ENCODE data around the gene SLMAP.

- TF ChIP-seq TAF1 (IDR thresholded peaks at IDR 0.05; ENCODE audit: low read depth, low read length), result no peak
- no peak for TF ChIP-seq POLR2AphosphoS5 (IDR thresholded peaks at IDR 0.05; ENCODE audit: low read depth, low read length)
- TF ChIP-seq POLR2A (IDR thresholded peaks at IDR 0.05; ENCODE audit: low read depth, low read length), result no peak
Measured at GRCh38 chr3:57958642-57959422, 202.7 kb downstream of the SLMAP start.
